ENCODE measurements around the gene FNDC10.
"Not testable (repeated sequence)": the region's sequence is repeated elsewhere in the genome, so short reads cannot be mapped to it uniquely, and the experiment has no call there.

GRCh38 chr1:1638528-1638927, 38.6 kb upstream of the FNDC10 start:
- not testable (repeated sequence) for TF ChIP-seq POLR2AphosphoS5 (IDR thresholded peaks at IDR 0.05; ENCODE audit: low read depth, low read length); EZH2 (IDR thresholded peaks at IDR 0.05); POLR2A (IDR thresholded peaks at IDR 0.05; ENCODE audit: borderline replicate concordance, extremely low read depth, insufficient read depth, insufficient read length); ZNF274 (IDR thresholded peaks at IDR 0.05; ENCODE audit: low read depth, low read length)
- TF ChIP-seq, protein P1, sequence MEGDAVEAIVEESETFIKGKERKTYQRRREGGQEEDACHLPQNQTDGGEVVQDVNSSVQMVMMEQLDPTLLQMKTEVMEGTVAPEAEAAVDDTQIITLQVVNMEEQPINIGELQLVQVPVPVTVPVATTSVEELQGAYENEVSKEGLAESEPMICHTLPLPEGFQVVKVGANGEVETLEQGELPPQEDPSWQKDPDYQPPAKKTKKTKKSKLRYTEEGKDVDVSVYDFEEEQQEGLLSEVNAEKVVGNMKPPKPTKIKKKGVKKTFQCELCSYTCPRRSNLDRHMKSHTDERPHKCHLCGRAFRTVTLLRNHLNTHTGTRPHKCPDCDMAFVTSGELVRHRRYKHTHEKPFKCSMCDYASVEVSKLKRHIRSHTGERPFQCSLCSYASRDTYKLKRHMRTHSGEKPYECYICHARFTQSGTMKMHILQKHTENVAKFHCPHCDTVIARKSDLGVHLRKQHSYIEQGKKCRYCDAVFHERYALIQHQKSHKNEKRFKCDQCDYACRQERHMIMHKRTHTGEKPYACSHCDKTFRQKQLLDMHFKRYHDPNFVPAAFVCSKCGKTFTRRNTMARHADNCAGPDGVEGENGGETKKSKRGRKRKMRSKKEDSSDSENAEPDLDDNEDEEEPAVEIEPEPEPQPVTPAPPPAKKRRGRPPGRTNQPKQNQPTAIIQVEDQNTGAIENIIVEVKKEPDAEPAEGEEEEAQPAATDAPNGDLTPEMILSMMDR (IDR thresholded peaks at IDR 0.05 in 2 of 3, conservative IDR thresholded peaks at IDR 0.05 in 1 of 3; ENCODE audit: borderline replicate concordance in 1 of 3, insufficient read depth in 1 of 3, low read depth in 2 of 3, low read length in 2 of 3): not testable (repeated sequence)

Measured in HCT116 (cell line).